GM19239 (cell line): Measurements from ENCODE around the gene ZNF664.

Experiments used
- DNase-seq: peaks from one replicate; pipeline ENCODE4 v3.0.0; 2011; ENCODE audit warnings: low spot score; ENCODE audit not compliant: insufficient read length
- FAIRE-seq: peaks from 2 replicates; lab custom pipeline; 2011; peaks lifted over from hg19 to GRCh38; lab: Jason Lieb, UNC

The ZNF664 gene

GRCh38 chr12:123984903-123985302 lies 11.9 kb downstream of the ZNF664 start:
- no peak for FAIRE-seq
- DNase-seq, result no peak

GRCh38 chr12:123986374-123986965 lies 13.5 kb downstream of the ZNF664 start:
- no peak for DNase-seq
- no peak for FAIRE-seq

GRCh38 chr12:123987022-123987421 lies 14.0 kb downstream of the ZNF664 start:
- FAIRE-seq (no peak), DNase-seq (no peak)

- no peak for FAIRE-seq
- DNase-seq, result no peak
Observed at GRCh38 chr12:123989168-123989567, 16.2 kb downstream of the ZNF664 start.

GRCh38 chr12:123989753-123990152 lies 16.7 kb downstream of the ZNF664 start:
- DNase-seq (no peak), FAIRE-seq (no peak)

GRCh38 chr12:123990511-123990910 lies 17.5 kb downstream of the ZNF664 start:
- DNase-seq (no peak), FAIRE-seq (no peak)

- FAIRE-seq (no peak), DNase-seq (no peak)
Observed at GRCh38 chr12:123991372-123991951, 18.4 kb downstream of the ZNF664 start.

- no peak for DNase-seq
- FAIRE-seq, result no peak
Observed at GRCh38 chr12:123992118-123992825, 19.3 kb downstream of the ZNF664 start.

GRCh38 chr12:123995023-123995748 lies 22.2 kb downstream of the ZNF664 start:
- FAIRE-seq, result no peak
- DNase-seq, result no peak

- DNase-seq (no peak), FAIRE-seq (no peak)
Observed at GRCh38 chr12:123996581-123996980, 23.6 kb downstream of the ZNF664 start.

- FAIRE-seq (no peak), DNase-seq (no peak)
Observed at GRCh38 chr12:123997033-123997822, 24.2 kb downstream of the ZNF664 start.

GRCh38 chr12:123997908-123998307 lies 24.9 kb downstream of the ZNF664 start:
- no peak for FAIRE-seq

GRCh38 chr12:123998344-123998990 lies 25.5 kb downstream of the ZNF664 start:
- FAIRE-seq, result no peak
- DNase-seq, result no peak

More at GRCh38 chr12:123997908-123998307, 24.9 kb downstream of the ZNF664 start:
- DNase-seq, result no peak

GRCh38 chr12:123998991-123999359 lies 26.0 kb downstream of the ZNF664 start:
- DNase-seq, result no peak
- no peak for FAIRE-seq

- FAIRE-seq (no peak), DNase-seq (no peak)
Observed at GRCh38 chr12:124000111-124000510, 27.1 kb downstream of the ZNF664 start.

GRCh38 chr12:124001343-124001742 lies 28.3 kb downstream of the ZNF664 start:
- no peak for DNase-seq
- FAIRE-seq, result no peak

- no peak for FAIRE-seq
Observed at GRCh38 chr12:124002021-124002644, 29.1 kb downstream of the ZNF664 start.

GRCh38 chr12:124002654-124003053 lies 29.6 kb downstream of the ZNF664 start:
- FAIRE-seq, result no peak
- DNase-seq, result no peak

More at GRCh38 chr12:124002021-124002644, 29.1 kb downstream of the ZNF664 start:
- DNase-seq, result no peak

GRCh38 chr12:124004233-124004875 lies 31.3 kb downstream of the ZNF664 start:
- DNase-seq (no peak), FAIRE-seq (no peak)
